Spinal cord (tissue), 10 donors: ENCODE measurements around the gene DERL3. TPM values are rescaled to one million over a fixed set of nuclear protein-coding genes. Genes with fewer than 3 reads are reported as not detected.

Experiments used
- DNase-seq, 6 donors: peaks; one replicate each; pipeline versions ENCODE4 v3.0.0 to v3.0.0-alpha.2; 2013 to 2015; ENCODE audit warnings: low spot score in 6 of 6, low read depth in 4 of 6
- H3K27ac ChIP-seq: one replicate; pipeline ENCODE4 v1.5.1; 2013; ENCODE audit warnings: low read depth, low read length, control low read depth
- H3K27me3 ChIP-seq: one replicate; pipeline ENCODE4 v1.6.1; 2013; ENCODE audit warnings: low read length; ENCODE audit not compliant: control insufficient read depth, insufficient read depth
- H3K36me3 ChIP-seq: one replicate; pipeline ENCODE4 v1.6.1; 2013; ENCODE audit warnings: low read length; ENCODE audit not compliant: control insufficient read depth, insufficient read depth
- H3K4me1 ChIP-seq: one replicate; pipeline ENCODE4 v1.6.1; 2013; ENCODE audit warnings: low read length; ENCODE audit not compliant: control insufficient read depth, insufficient read depth
- H3K4me3 ChIP-seq: one replicate; pipeline ENCODE4 v1.5.1; 2013; ENCODE audit warnings: low read depth, low read length, control low read depth
- H3K9me3 ChIP-seq: one replicate; pipeline ENCODE4 v1.6.1; 2013; ENCODE audit warnings: low read length; ENCODE audit not compliant: control insufficient read depth, insufficient read depth
- WGBS: methylation state at CpG from one replicate; pipeline ENCODE4 v1.1.5; 2013; ENCODE audit warnings: missing lambda C conversion rate; ENCODE audit not compliant: insufficient coverage; 5-methylcytosine and 5-hydroxymethylcytosine counted together
- long read RNA-seq, 4 donors: transcript quantifications; one replicate each; lab custom pipeline, GENCODE V29; 2026
- polyA plus RNA-seq, 2 donors: library from polyadenylated mRNA; unstranded; fragments of 120-200 nt; gene quantifications; one replicate each; pipeline ENCODE4 v1.2.1, GENCODE V29; 2013; ENCODE audit not compliant: insufficient read length in 2 of 2
- total RNA-seq, 2 donors: library from RNA; depleted of rRNA in 1 of 2; stranded (reverse); fragments of 120-200 nt in 1 of 2; fragments of >200 nt in 1 of 2; gene quantifications; one replicate each; pipeline versions ENCODE4 v1.2.3 to v1.2.4, GENCODE V29; 2013 to 2014
- donor health status: healthy.

The DERL3 gene
- total RNA-seq (1 to 10 TPM in 1 of 2 donors, under 1 TPM in 1; 0.50 to 3.6 TPM), polyA plus RNA-seq (1 to 10 TPM; 4.5 to 5.3 TPM)
- long read RNA-seq, donor 1, partial matches to known transcripts: 0 of 1 reads
- long read RNA-seq, donor 1, other reads (novel, unspliced or antisense): 0 of 1 reads
- long read RNA-seq, donor 2: 0 reads
- long read RNA-seq, donor 3, partial matches to known transcripts: 132 of 1,152 reads
- long read RNA-seq, donor 3, other reads (novel, unspliced or antisense): 1,020 of 1,152 reads
- long read RNA-seq, donor 4, partial matches to known transcripts: 0 of 3 reads
- long read RNA-seq, donor 4, other reads (novel, unspliced or antisense): 0 of 3 reads

GRCh38 chr22:23838681-23839468 is at the start of gene DERL3:
Gene DERL3, minus strand, starts transcription at chr22:23839006. Its CDS starts 19 bp downstream, at chr22:23838987.
- no peaks in the 10 kb centered on the region for H3K9me3 ChIP-seq
- H3K36me3 ChIP-seq: peaks cover 45% of the 10 kb centered on the region
- no peak within 1 kb of the TSS for H3K27ac ChIP-seq
- peak; percentile 82 to 99 (median 93) for DNase-seq
- under 1% methylated on average over 70 of the region's 70 CpGs for WGBS
- no peaks in the 10 kb centered on the region for H3K27me3 ChIP-seq
- H3K4me1 ChIP-seq: peaks cover 54% of the 10 kb centered on the region
- H3K4me3 ChIP-seq: peak within 1 kb of the TSS; percentile 44

- WGBS: 85% methylated on average over 8 of the region's 9 CpGs
- no peak overlapping the region for H3K4me3 ChIP-seq
- H3K4me1 ChIP-seq: no peaks in the 10 kb centered on the region
- no peak for DNase-seq
- peaks cover 50% of the 10 kb centered on the region for H3K36me3 ChIP-seq
- no peaks in the 10 kb centered on the region for H3K27me3 ChIP-seq
- no peaks in the 10 kb centered on the region for H3K9me3 ChIP-seq
- no peak overlapping the region for H3K27ac ChIP-seq
These were observed 45.3 kb upstream of the DERL3 start for GRCh38 chr22:23884140-23884539.

GRCh38 chr22:23883658-23884057 is 44.9 kb upstream of the DERL3 start:
- H3K4me1 ChIP-seq: no peaks in the 10 kb centered on the region
- H3K4me3 ChIP-seq: no peak overlapping the region
- no peaks in the 10 kb centered on the region for H3K27me3 ChIP-seq
- WGBS: 97% methylated on average over 5 of the region's 9 CpGs
- peaks cover 50% of the 10 kb centered on the region for H3K36me3 ChIP-seq
- no peak overlapping the region for H3K27ac ChIP-seq
- H3K9me3 ChIP-seq: no peaks in the 10 kb centered on the region
- DNase-seq: no peak

- Histone ChIP-seq H3K27ac (no peak overlapping the region), H3K27me3 (no peaks in the 10 kb centered on the region), H3K9me3 (no peaks in the 10 kb centered on the region), H3K4me1 (peaks cover 4% of the 10 kb centered on the region), H3K36me3 (peaks cover 54% of the 10 kb centered on the region), H3K4me3 (no peak overlapping the region)
- no peak for DNase-seq
- WGBS: 84% methylated on average over 20 of the region's 20 CpGs
These were observed 43.6 kb upstream of the DERL3 start for GRCh38 chr22:23882370-23882769.

GRCh38 chr22:23878219-23878618 is 39.4 kb upstream of the DERL3 start:
- Histone ChIP-seq H3K36me3 (peaks cover 53% of the 10 kb centered on the region), H3K27me3 (no peaks in the 10 kb centered on the region), H3K9me3 (no peaks in the 10 kb centered on the region), H3K27ac (no peak overlapping the region), H3K4me3 (no peak overlapping the region), H3K4me1 (peaks cover 5% of the 10 kb centered on the region)
- peak in 1 of 6 donors; percentile 13 for DNase-seq
- WGBS: 73% methylated on average over 5 of the region's 7 CpGs

GRCh38 chr22:23877566-23877965 is 38.8 kb upstream of the DERL3 start:
- DNase-seq: no peak
- no peak overlapping the region for H3K27ac ChIP-seq
- 96% methylated on average over 8 of the region's 8 CpGs for WGBS
- peaks cover 5% of the 10 kb centered on the region for H3K4me1 ChIP-seq
- H3K27me3 ChIP-seq: no peaks in the 10 kb centered on the region
- peaks cover 49% of the 10 kb centered on the region for H3K36me3 ChIP-seq
- no peaks in the 10 kb centered on the region for H3K9me3 ChIP-seq
- H3K4me3 ChIP-seq: no peak overlapping the region

- 83% methylated on average over 2 of the region's 2 CpGs for WGBS
- Histone ChIP-seq H3K27me3 (no peaks in the 10 kb centered on the region), H3K4me3 (no peak overlapping the region), H3K9me3 (no peaks in the 10 kb centered on the region), H3K27ac (no peak overlapping the region), H3K36me3 (peaks cover 37% of the 10 kb centered on the region), H3K4me1 (peaks cover 5% of the 10 kb centered on the region)
- DNase-seq: no peak
These were observed 37.0 kb upstream of the DERL3 start for GRCh38 chr22:23875801-23876200.

GRCh38 chr22:23874871-23875270 is 36.1 kb upstream of the DERL3 start:
- Histone ChIP-seq H3K36me3 (peaks cover 37% of the 10 kb centered on the region), H3K4me3 (no peak overlapping the region), H3K4me1 (peaks cover 5% of the 10 kb centered on the region), H3K27ac (no peak overlapping the region), H3K9me3 (no peaks in the 10 kb centered on the region), H3K27me3 (no peaks in the 10 kb centered on the region)
- no CpG with 5 or more reads among the region's 4 CpGs for WGBS
- DNase-seq: peak in 1 of 6 donors; percentile 12

- H3K27me3 ChIP-seq: no peaks in the 10 kb centered on the region
- DNase-seq: no peak
- H3K4me3 ChIP-seq: no peak overlapping the region
- H3K27ac ChIP-seq: no peak overlapping the region
- WGBS: 80% methylated on average over 2 of the region's 4 CpGs
- peaks cover 37% of the 10 kb centered on the region for H3K36me3 ChIP-seq
- H3K4me1 ChIP-seq: no peaks in the 10 kb centered on the region
- H3K9me3 ChIP-seq: no peaks in the 10 kb centered on the region
These were observed 29.8 kb upstream of the DERL3 start for GRCh38 chr22:23868580-23868979.
